HG03159 (cell line): ENCODE measurements around the gene FHL3.
A peak's percentile ranks its signal among the peaks of the same experiment; 100 is the strongest.
"Not testable (repeated sequence)": the region's sequence is repeated elsewhere in the genome, so short reads cannot be mapped to it uniquely, and the experiment has no call there.

Experiments used
- ATAC-seq: cut with Tn5 transposase; IDR thresholded peaks from one replicate; pipeline ENCODE4 v1.9.1; 2021; ENCODE audit warnings: mild to moderate bottlenecking, moderate library complexity; ENCODE audit not compliant: unreplicated experiment

The FHL3 gene

DNA sequence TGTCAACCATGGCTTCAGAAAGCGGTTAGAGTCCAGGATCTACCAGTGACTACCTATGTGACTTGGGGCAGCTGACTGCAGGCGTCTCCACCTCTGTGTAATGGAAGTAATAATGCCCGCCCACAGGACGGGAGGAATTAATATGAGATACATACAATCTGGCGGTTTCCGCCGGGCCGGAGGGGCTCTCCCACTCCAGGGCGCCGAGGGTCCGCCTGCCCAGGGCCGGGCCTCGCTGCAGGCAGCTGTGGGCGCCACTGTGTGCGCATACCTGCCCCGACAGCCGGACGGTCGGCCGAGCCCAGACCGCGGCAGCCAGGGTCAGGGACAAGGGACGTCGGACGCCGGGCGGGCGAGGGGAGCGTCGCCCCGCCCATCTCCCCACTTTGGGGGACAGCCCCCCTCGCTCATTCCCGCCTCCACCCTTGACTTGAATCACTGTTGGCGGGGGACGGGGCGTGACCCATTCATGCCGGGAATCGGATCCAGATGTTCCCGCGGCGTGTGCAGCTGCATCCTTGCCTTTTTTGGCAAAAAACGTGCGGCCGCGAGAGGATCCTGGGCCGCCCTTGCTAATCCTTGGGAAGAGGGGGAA is 9.5 kb downstream of the FHL3 start:
- ATAC-seq: no peak

DNA sequence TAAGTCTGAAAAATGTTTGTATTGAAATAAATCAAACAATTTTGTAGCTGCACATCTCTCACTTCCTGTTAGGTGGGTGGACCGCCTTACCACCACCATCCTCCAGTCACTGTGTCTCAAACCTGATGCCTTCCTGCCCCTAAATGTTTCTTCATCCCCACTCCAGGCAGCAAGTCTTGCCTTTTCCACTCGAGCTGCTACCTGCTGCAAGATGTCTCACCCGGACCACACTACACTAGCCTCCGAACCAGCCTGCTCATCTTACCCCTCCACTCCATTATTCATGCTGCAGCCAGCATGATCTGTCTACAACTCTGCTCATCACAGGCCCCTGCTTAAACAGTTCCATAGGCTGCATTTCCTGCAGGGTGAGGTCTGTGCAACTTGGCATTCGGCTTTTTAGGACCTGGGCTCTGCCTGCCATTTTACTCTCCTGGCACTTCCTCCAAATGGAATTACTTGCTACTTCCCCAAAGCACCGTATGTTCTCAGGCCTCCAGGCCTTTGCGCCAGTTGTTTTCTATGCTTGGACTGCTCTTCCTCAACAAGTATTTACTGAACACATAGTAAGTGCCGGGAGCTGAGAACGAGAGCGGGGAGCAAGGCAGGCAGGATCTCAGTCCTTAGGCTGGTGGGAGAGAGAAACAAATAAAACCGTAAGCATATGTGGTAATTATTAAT is 10.3 kb downstream of the FHL3 start:
- ATAC-seq: no peak

DNA sequence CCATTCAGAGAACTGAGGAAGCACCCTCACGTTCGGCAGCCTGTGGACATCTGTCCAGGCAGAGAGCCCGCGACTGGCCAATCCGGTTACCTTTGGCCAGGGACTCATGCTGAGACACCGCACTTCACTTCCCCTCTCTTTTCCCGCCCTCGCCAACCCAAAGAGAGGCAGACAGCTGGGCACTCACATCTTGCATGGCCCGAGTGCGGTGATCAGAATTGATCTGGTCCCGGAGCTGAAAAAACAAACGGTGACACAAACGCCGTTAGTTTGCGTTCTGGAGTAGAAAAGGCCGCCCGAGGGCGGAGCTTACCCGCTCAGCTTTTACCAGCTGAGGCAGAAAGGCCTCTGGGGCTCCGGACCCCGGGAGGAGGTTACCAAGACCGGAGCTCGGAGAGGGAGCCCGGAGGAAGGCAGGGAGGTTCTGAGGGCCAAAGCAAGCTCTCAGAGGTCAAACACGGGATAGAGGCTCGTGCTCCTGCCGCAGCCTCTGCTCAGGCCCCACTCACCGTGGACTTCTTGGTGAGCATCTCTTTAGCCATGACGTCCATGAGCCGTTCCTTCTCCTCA is 15.9 kb downstream of the FHL3 start:
- ATAC-seq: peak; percentile 33

DNA sequence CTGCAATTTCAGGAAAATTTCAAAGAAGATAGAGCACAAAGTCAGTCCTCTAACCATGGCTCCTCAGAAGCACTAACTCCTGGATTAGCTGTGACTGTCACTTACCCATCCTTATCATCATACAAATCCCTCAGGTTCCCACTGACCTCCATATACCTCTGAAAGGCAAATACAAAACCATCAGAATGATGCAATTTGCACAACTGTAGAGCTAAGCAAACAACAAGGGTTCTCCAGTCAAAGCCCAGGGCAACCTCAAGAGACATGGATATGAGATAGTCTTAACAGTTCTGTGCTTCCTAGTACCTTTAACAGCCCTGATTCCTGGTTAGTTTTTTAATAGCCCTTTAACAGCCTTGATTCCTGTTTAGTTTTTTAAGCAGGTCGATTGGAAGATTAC is 17.6 kb downstream of the FHL3 start:
- no peak for ATAC-seq

DNA sequence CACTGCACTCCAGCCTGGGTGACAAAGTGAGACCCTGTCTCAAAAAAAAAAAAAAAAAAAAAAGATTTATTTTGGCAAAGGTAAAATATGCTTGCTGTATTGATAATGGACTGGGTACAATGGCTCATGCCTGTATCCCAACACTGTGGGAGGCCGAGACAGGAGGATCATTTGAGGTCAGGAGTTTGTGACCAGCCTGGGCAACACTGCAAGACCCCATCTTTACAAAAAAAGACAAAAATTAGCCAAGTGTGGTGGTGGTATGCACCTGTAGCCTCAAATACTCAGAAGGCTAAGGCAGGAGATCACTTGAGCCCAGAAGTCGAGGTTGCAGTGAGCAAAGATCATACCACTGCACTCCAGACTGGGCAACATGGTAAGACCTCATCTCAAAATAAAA is 21.8 kb downstream of the FHL3 start:
- no peak for ATAC-seq

DNA sequence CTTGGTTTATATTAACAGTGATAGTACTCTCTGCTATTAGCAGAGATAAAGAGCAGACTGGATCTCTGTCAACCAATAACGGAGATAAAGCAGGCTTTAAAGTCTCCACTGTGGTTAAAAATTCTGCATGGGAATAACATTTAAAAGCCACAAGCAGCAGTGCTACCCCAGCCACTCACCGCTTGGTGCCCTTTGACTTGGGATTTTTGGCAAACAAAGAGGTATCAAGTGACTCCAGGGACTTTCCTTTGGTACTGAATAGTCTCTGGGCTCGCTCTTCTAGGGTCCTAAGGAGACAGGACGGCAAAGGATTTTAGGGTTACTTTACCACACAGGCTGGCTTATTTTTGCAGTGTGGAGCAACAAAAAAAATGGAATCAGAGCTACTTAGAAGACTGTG is 26.8 kb downstream of the FHL3 start:
- ATAC-seq: no peak

DNA sequence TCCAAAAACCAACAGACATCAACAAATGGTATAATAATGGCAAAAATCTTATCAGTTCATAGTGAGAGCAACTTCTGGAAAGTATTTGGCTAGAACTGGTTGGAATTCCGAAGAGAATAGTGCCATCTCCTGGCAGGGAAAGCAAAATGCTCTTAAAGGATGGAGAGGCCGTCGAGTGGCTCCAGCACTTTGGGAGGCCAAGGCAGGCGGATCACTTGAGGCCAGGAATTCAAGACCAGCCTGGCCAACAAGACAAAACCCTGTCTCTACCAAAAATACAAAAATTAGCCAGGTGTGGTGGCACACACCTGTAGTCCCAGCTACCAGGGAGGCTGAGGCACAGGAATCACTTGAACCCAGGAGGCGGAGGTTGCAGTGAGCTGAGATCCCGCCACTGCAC is 30.2 kb downstream of the FHL3 start:
- ATAC-seq: not testable (repeated sequence)

DNA sequence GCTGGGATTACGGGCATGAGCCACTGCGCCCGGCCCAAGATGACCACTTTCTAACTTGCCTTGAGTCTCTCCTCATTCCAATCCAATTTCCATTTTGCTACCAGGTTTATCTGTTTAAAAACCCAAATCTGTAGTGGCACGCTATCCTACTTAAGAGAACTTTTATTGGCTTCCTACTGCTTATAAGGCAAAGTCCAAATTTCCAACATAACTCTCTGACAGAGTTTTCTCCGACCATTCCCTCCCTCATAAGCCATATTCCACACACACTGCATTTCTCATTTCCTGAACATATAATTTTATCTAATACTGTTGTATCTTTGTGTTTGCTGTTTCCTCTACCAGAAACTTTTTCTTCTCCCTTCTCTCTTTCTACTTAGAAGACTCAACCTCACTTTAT is 30.7 kb downstream of the FHL3 start:
- ATAC-seq: no peak

DNA sequence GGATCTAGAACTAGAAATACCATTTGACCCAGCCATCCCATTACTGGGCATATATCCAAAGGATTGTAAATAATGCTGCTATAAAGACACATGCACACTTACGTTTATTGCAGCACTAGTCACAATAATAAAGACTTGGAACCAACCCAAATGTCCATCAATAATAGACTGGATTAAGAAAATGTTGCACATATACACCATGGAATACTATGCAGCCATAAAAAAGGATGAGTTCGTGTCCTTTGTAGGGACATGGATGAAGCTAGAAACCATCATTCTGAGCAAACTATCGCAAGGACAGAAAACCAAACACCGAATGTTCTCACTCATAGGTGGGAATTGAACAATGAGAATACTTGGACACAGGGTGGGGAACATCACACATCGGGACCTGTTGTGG is 31.6 kb downstream of the FHL3 start:
- not testable (repeated sequence) for ATAC-seq

DNA sequence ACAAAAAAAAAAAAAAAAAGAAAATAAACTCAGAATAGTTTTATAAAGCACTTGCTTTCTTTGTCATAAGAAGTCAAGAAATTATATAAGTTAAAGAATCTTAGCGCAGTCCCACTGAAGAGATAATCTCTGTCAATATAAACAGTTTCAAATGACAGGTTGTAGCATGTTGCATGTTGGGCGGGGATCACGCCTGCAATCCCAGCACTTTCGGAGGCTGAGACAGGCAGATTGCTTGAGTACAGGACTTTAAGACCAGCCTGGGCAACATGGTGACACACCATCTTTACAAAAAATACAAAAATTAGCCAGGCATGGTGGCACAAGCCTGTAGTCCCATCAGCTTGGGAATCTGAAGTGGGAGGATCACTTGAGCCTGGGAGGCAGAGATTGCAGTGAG is 40.0 kb downstream of the FHL3 start:
- no peak for ATAC-seq

DNA sequence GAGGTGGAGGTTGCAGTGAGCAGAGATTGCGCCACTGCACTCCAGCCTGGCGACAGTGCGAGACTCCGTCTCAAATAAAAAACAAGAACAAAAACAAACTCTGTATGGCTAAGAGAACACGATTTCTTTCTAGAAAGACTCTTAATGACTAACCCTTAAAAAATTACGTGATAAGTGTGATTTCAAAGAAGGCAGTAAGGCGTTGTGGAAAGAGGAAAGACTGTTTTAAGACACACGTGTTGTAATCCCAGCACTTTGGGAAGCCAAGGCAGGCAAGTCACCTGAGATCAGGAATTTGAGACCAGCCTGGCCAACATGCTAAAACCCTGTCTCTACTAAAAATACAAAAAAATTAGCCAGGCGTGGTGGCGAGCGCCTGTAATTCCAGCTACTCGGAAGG is 41.2 kb downstream of the FHL3 start:
- ATAC-seq: not testable (repeated sequence)

DNA sequence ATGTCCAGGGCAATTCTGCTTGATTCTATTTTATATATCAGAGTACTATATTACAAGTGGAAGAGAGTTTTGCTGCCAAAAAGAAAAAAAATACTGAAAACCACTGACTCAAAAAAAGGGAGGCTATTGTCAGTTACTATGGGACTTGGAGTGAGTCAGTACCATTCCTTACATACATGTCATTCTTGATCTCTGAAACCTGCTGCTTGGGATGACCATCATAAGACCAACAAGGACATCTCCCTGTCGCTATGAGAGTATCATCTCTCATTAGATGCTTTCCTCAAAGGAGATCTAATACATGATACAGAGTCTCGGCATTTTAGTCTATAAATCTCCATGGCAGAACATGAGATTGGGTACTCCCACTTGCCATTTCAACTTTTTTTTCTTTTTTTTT is 46.6 kb downstream of the FHL3 start:
- ATAC-seq: no peak

DNA sequence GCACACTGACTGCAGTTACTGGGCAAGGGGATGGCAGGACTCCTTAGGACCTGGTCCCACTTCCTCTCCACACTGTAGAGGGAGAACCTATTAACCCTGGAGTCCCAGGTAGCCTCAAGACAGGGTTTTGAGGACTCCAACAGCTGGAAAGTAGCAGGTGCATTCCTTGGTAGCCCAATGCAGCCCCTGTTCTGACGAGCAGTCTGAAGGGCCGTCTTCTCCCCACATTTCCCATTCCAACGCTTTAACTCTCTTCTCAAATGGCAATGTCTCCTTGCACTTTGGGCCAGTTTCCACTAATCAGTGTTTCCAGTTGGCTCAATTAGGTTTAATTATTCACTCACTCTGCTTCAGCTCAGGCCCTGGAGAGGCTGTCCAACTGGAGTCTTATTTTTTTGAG is 49.6 kb downstream of the FHL3 start:
- no peak for ATAC-seq

DNA sequence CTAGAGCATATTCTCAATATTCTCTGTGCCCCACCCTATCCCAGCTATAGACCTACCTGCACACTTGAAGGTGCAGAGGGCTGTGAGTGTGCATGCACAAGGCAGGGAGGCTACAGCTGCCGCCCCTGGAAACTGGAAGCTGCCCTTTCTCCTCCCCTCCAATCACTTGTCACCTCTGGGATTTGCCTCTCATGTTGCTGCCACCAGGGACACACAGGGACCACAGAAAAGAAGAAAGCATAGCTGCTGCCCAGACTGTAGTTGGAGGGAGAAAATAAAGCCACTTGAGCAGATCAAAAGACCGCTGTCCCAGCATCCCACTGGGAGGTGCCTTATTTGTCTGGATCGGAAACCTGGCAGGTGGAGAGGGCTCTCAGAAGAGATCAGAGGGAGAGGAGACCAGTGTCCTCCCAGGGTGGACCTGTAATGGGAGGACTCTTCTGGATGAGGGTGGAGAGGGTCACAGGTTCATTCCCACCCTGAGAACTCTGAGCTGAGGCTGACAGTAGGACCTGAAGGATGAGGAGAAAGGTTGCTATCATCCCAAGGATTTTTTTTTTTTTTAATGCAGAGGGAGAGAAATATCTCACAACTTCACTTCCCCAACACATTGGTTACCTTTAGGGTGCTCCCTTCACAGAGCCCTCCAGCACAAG is 50.9 kb downstream of the FHL3 start:
- no peak for ATAC-seq

DNA sequence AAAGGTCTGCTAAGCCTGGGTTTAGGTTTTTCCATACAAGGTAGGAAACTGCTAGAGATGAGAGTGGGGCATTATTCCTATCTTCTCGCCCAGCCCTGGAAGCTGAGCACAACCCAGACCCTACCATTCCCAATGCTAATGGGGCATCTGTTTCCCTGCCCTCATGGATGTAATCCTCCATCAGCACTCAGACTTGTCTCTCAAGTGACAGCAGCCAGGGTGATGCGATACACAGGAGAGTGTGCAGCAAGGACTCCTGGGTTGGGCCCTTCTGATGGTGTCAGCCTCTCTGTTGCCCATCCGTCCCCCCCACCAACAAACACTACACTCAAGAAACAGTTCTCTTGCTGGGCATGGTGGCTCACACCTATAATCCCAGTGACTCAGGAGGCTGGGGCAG is 52.6 kb downstream of the FHL3 start:
- ATAC-seq: no peak

DNA sequence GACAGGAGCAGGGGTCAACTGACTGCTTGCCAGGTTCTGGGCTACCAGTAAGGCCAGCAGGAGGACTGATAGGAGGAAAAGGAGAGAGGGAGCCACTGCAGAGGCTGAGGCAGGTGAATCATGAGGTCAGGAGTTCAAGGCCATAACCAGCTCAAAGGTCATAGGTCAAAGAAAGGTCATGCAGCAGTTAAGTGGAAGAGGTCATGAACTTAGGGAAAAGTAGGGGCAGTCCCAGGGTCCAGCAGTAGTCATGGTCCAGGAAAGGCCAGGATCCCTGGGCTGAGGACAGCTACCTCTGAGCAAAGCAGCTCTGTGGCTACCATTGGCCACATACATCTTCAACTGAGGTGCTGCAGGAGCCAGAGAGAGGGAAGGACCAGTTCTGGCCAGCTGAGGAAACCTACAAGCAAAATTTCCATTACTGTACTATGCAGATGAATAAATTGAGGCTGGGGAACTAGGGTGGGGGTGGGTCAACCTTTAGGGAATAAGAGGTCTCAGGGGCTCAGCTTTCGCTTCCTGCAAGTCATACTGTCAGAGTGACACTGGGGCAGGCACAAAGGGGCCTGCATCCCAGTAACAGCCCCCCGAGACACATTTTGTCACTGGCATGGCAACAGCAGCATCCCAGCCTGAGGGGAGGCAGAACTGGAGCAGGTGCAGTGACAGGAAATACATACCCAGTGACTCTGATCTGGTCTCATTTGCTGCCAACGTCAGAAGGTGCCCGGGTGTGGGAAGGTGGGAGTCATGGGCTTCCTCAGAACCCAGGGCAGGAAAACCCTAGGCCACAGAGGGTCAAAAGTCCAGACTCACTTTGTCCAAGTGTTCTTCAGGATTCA is 53.3 kb downstream of the FHL3 start:
- ATAC-seq: no peak

DNA sequence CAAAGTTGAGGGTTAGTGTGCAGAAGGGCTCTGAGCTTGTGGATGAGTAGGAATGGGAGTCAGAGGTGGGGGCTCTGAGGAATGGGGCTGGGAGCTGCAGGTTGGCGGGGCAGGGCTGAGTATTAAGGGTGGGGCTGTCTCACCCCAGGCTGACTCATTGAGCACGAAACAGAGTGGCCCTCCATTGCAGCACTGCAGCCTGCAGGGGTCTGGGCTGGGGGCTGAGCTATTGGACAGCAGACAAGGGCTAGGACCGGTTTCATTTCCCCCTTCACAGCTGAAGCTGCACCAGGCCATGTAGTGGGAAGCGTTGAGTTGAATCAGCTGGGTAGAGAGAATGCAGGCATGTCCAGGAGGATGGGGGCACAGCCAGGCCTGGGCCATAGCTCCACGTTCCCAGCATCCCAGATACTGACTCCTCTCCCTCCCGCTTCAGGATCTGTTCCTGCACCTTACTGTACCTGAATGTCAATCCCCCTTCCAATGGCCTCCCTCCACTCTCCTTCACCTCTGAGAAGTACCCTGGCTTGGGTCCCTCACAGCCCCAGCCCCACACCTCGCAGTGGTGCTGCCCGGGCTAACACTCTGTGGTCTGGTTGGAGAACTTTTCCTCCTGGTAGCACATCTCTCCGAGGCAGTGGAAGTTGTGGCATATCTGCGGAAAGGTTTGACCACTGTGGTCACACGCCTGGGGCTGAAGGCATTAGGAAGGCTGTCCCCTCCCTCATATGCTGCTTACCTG is 54.1 kb downstream of the FHL3 start:
- ATAC-seq: no peak

DNA sequence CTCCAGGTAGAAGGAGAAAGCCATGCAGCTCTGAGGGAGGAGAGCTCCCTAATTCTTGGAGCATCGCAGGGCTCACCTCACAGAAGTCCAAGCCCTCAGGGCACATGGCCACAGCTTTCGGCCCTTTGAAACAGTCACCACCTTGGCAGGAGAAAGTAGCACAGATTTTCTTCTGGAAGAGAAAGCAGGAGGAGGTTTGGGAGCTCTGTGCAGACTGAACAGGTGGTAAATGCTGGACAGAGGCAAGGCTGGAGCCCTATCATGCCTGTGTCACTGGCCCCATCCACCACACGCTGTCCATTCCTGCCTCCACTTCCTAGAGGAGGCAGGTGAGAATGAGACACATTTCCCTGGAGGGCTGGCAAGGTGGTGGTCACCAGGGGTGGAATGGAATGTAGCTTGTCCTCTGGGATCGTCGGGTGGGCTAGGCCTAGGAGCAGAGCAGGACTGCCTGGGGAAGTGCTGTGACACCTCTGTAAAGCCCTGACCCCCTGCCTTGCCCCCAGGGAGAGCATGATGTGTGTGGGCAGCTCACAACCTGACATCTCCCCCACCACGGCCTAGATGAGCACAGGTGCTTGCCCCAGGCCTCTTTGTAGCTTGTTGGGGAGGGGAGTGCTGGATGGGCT is 55.7 kb downstream of the FHL3 start:
- no peak for ATAC-seq

DNA sequence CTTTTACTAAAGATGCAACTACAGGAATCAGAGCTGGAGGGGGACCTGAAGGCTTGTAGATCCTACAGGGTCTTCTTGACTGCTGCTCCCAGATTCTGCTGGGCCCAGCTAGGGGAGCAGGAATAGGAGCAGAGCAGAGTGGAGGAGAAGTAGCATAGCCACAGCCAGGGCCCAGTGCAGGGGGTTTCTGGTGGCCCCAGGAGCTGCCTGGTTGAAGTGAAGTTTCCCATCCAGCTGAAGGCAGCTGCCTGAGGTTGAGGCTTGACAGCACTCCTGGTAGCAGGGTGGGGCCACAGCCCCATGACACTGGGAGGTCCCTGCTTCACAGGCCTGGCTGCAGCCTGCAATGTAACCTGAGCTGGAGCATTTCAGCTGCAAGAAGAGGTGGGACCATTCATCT is 56.5 kb downstream of the FHL3 start:
- ATAC-seq: no peak

DNA sequence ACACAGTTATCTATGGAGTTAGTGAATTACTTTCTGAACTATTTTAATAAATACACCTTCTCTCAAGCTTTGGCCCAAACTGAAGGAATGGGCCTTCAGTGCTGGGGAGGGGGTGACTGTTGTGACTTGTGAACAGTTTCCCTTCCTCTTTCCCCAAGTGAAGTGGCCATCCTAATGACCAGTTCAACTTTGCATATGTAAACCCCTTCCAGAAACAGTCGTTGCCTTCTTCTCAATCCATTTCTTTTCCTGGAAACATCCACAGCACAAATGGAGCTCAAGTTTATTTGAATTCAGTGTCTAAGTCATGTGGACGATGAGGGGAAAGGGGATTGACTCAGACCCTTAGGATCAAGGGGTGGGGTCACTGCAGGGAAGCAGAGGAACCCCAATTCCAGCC is 57.1 kb downstream of the FHL3 start:
- ATAC-seq: no peak
